ENCODE measurements around the gene MUC5AC.
"Not testable (repeated sequence)": the region's sequence is repeated elsewhere in the genome, so short reads cannot be mapped to it uniquely, and the experiment has no call there.

Gene MUC5AC

GRCh38 chr11:1209371-1210057 is 51.8 kb downstream of the MUC5AC start:
- TF ChIP-seq, protein P1, sequence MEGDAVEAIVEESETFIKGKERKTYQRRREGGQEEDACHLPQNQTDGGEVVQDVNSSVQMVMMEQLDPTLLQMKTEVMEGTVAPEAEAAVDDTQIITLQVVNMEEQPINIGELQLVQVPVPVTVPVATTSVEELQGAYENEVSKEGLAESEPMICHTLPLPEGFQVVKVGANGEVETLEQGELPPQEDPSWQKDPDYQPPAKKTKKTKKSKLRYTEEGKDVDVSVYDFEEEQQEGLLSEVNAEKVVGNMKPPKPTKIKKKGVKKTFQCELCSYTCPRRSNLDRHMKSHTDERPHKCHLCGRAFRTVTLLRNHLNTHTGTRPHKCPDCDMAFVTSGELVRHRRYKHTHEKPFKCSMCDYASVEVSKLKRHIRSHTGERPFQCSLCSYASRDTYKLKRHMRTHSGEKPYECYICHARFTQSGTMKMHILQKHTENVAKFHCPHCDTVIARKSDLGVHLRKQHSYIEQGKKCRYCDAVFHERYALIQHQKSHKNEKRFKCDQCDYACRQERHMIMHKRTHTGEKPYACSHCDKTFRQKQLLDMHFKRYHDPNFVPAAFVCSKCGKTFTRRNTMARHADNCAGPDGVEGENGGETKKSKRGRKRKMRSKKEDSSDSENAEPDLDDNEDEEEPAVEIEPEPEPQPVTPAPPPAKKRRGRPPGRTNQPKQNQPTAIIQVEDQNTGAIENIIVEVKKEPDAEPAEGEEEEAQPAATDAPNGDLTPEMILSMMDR (IDR thresholded peaks at IDR 0.05; ENCODE audit: low read depth, low read length, missing control alignments), result no peak
- no peak overlapping the region for H3K4me3 ChIP-seq (ENCODE audit: low read depth, low read length)
- DNase-seq (ENCODE audit: low read depth), result no peak

DNA sequence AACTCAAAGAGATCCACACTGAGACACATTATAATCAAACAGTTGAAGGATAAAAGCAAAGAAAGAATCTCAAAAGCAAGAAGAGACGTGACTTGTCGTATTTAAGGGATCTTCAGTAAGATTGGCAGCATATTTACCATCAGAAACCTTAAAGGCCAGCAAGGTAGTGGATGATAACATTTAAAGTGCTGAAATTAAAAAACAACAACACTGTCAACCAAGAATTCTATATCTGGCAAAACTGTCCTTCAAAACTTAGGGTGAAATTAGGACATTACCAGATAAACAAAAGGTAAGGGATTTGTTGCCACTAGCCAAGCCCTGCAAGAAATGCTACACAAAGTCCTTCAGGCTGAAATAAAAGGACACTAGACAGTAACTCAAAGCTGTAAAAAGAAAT is 54.1 kb downstream of the MUC5AC start:
- no peak overlapping the region for H3K4me3 ChIP-seq (ENCODE audit: low read depth, low read length)
- TF ChIP-seq, protein P1 (IDR thresholded peaks at IDR 0.05; ENCODE audit: low read depth, low read length, missing control alignments), result no peak
- DNase-seq (ENCODE audit: low read depth), result no peak

- DNase-seq (ENCODE audit: low read depth), result not testable (repeated sequence)
These were observed 58.1 kb downstream of the MUC5AC start for GRCh38 chr11:1215826-1216225.

DNA sequence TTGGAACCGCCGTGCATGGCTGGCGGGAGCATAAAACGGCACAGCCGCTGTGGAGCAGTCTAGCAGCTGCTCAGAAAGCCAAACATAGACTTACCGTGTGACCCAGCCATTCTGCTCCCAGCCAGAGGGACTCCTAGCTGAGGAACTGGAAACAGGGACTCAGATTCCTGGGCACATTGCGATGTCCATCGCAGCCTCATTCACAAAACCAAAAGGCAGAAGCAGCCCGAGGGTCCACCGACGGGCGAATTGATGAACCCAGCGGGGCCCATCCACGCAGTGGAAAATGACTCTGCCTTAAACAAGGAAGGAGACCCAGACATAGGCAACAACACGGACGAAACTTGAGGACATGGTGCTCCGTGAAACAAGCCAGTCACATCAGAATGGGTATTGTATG is 59.4 kb downstream of the MUC5AC start:
- TF ChIP-seq, protein P1 (IDR thresholded peaks at IDR 0.05; ENCODE audit: low read depth, low read length, missing control alignments), result no peak
- H3K4me3 ChIP-seq (ENCODE audit: low read depth, low read length), result no peak overlapping the region
- DNase-seq (ENCODE audit: low read depth), result no peak

More at GRCh38 chr11:1215826-1216225, 58.1 kb downstream of the MUC5AC start:
- H3K4me3 ChIP-seq (ENCODE audit: low read depth, low read length), result not testable (repeated sequence)

- TF ChIP-seq, protein P1 (IDR thresholded peaks at IDR 0.05; ENCODE audit: low read depth, low read length, missing control alignments), result no peak
- H3K4me3 ChIP-seq (ENCODE audit: low read depth, low read length), result no peak overlapping the region
- DNase-seq (ENCODE audit: low read depth), result no peak
These were observed 60.6 kb downstream of the MUC5AC start for GRCh38 chr11:1218256-1218787.

DNA sequence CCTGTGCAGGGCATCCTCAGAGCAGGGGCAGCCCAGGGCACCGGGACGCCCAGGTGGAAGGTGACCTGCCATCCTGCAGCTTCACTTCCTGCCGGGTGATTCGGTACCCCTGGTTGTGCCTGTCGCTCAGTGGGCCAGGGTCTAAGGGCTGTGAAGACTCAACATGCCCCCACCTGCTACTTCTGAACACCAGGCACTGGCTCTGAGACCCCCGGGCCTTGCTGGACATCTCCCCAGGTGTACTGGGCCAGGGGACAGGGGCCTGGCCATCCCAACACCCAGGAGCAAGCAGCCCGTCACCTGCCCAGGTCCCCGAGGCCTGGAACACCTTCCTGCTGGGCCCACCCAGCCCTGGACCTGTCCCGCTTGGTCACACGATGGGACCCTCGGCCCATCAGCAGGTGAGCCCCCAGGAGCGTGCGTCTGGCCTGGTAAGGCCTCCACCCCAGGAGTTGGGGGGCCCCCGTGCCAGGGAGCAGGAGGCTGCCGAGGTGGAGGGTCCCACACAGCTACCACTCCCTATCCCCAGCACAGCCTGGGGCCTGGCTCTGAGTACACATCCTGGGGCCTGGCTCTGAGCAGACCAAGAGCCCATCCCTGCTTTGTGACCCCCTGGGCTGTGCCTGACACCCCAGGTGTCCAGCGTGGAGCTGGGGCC is 61.2 kb downstream of the MUC5AC start:
- no peak overlapping the region for H3K4me3 ChIP-seq (ENCODE audit: low read depth, low read length)
- no peak for DNase-seq (ENCODE audit: low read depth)
- TF ChIP-seq, protein P1 (IDR thresholded peaks at IDR 0.05; ENCODE audit: low read depth, low read length, missing control alignments), result no peak

- TF ChIP-seq, protein P1 (IDR thresholded peaks at IDR 0.05; ENCODE audit: low read depth, low read length, missing control alignments), result no peak
These were observed 61.7 kb downstream of the MUC5AC start for GRCh38 chr11:1219446-1219833.

More at GRCh38 chr11:1219446-1219833, 61.7 kb downstream of the MUC5AC start:
- no peak for DNase-seq (ENCODE audit: low read depth)
- no peak overlapping the region for H3K4me3 ChIP-seq (ENCODE audit: low read depth, low read length)
